GM19025 (cell line): Measurements from ENCODE around the gene KSR1.
A peak's percentile ranks its signal among the peaks of the same experiment; 100 is the strongest.
"Not testable (repeated sequence)": the region's sequence is repeated elsewhere in the genome, so short reads cannot be mapped to it uniquely, and the experiment has no call there.

Source experiments
- ATAC-seq: cut with Tn5 transposase; IDR thresholded peaks from one replicate; pipeline ENCODE4 v1.9.1; 2021; ENCODE audit warnings: mild to moderate bottlenecking, low read depth, moderate library complexity; ENCODE audit not compliant: unreplicated experiment

The KSR1 gene

GRCh38 chr17:27490391-27490790 is 34.1 kb downstream of the KSR1 start:
- no peak for ATAC-seq

DNA sequence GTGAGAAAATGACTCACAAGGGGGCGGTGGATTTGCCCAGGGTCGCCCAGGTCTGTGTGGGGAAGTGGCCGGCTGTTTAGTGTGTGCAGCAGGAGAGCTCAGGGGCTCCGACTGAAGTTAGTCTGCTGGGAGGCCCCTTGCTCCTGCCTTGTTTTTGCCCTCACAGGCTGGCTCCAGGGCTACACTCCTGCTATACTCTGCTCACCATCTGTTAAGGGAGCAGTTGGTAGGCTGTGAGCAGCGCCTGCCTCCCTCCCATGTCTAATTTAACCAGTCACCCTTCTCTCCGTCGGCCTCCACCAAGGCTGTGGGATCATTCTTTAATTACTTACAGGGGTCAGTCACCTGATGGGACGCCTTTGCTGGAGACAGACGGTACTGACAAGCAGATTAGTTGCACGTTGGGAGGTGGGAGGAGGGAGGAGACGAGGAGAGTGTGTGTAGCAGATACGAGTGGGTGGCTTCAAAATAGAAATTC is 35.5 kb downstream of the KSR1 start:
- no peak for ATAC-seq

GRCh38 chr17:27492470-27492869 is 36.2 kb downstream of the KSR1 start:
- ATAC-seq: no peak

- no peak for ATAC-seq
Observed at GRCh38 chr17:27493088-27493487, 36.8 kb downstream of the KSR1 start.

GRCh38 chr17:27494192-27495091 is 38.2 kb downstream of the KSR1 start:
- ATAC-seq: no peak

DNA sequence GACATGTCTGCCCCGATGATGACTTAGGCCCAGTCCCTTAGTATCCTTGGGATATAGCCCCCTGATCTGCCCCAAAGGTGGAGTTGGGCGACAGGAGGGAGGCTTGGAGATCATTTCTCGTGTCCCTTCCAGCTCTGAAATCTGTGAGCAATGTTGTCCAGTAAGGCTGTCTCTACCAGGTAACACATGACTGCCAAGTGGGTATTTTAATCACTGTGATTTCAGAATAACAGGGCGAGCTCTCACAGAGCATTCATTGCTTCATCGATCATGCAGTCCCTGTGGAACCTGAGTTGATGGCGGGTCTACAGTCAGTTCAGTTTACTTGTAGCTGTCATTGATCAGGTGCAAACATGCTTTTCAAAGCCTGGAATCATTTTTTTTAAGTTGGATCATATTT is 39.2 kb downstream of the KSR1 start:
- ATAC-seq: no peak

DNA sequence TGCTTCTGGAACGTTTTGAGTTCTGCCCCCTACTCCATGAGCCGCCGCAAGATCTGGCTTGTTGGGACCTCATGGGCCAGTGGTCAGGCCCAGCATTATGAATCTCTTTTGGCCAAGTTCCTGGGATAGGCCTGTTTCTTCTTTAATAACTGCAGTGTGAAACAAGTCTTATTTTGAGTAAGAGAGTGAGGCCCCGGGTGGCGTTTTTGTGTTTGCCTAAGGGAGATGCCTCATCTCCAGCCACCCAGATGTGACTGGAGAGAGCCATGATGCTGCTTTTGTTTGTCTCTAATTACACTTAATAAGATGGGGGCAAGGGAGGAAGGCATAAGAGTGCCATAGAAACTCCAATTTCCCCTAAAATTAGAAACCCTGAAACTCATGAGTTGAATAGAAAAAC is 39.8 kb downstream of the KSR1 start:
- ATAC-seq: no peak

DNA sequence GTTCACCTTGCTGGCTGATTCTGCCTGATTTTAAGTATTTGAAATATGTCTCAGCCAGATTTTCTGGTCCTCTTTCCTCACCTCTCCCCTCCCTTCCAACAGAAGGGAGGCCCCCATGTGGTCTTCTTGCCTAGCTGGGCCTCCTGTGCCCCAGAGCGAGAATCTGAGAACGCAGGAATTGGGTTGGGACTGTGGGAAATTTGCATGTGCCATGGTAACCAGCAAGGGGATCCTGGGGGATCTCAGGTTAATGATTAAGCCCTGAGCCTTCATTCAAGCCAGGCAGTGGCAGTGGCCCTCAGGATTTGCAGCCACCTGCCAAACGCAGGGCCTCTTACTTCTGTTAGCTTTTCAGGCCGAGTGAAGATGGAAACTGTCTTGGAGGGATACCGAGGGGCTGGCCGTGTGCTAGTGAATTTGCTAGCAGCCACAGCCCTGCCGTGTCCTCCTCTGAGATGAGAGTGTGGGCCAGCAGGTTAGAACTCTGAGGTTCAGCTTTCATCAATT is 40.2 kb downstream of the KSR1 start:
- ATAC-seq: no peak

DNA sequence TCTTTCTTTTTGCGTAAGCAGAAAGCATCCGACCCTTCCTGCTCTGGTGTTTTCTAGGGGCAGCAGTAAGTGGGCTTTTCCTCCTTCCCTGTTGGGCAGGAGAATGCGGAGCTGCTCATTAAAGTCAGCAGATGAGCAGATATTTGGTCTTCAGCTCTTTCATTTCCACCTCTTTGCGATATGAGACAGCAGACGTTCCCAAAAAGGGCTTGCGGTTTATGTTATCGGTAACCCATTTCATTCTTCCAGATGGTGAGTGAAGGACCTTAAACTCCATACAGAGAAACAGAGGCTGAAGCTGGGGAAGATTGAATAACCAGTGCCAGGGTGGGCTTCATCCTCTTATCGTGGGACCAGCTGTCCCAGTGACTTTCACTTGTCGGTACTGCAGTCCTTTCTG is 40.7 kb downstream of the KSR1 start:
- ATAC-seq: no peak

- no peak for ATAC-seq
Observed at GRCh38 chr17:27497696-27498095, 41.4 kb downstream of the KSR1 start.

DNA sequence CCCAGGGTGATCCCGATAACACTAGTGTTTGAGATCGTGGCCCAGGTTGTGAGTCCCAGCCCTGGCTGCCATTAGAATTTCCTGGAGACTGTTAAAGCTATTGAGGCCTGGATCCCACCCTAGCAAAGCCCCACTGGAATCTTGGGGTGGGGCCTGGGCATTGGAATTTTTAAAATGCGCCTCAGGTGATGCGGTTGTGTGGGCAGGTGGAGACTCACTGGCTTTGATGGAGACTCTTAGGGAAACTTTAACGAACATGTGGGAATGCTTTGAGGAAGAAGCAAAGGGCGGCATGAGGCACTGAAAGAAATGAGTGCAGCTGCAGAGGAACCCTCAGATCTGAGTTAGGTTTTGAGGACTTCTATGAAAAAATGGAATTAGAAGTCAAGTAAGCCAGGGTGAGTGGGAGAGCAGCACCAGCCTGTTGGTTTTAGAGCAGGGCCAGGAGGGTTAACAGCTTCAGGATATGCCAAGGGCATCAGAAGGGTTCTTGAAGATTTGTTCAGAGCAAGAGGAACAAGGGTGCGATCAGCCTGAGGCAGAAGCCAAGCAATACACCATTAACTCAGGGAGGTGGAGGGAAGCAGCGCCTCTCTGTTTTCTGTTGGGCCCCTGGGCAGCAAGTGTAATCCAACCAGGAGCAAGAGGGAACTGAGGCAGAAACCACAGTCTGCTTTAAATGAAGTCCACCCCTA is 42.5 kb downstream of the KSR1 start:
- ATAC-seq: no peak

- no peak for ATAC-seq
Observed at GRCh38 chr17:27499451-27500265, 43.4 kb downstream of the KSR1 start.

- ATAC-seq: not testable (repeated sequence)
Observed at GRCh38 chr17:27501338-27501737, 45.1 kb downstream of the KSR1 start.

DNA sequence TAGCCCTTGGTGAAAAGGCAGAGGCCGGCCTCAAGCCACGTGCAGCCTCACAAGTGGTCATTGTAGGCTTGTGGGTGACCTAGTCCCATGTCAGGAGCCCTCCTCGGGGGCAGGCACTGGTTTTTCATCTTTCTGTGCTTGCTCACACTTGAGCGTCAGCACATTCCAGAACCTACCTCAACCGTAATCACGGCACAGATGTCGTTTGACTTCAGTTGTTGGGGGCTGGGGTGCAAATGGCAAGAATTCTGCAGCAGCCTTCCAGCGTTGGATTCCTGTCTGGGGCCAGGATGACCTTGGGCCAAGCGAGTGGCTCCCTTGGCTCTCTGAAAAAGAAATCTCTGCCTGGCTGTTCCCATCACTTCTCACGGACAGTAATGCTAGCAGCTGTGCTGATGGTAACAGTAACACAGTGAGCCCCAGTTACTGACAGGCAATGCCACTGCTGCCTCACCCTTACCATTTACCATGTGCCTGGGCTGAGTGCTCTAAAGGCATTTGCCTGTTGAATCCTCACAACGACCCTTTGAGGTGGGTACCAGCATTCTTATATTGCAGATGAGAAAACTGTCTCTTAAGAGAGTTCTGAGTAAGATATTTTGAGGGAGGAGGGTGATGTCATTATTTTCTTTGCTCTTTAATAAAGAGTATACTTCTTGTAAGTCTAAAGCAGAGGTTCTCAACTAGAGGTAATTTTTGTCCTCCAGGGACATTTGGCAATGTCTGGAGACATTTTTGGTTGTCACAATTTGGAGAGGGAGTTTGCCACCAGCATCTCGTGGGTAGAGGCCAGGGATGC is 46.5 kb downstream of the KSR1 start:
- no peak for ATAC-seq

GRCh38 chr17:27503611-27504010 is 47.4 kb downstream of the KSR1 start:
- no peak for ATAC-seq

DNA sequence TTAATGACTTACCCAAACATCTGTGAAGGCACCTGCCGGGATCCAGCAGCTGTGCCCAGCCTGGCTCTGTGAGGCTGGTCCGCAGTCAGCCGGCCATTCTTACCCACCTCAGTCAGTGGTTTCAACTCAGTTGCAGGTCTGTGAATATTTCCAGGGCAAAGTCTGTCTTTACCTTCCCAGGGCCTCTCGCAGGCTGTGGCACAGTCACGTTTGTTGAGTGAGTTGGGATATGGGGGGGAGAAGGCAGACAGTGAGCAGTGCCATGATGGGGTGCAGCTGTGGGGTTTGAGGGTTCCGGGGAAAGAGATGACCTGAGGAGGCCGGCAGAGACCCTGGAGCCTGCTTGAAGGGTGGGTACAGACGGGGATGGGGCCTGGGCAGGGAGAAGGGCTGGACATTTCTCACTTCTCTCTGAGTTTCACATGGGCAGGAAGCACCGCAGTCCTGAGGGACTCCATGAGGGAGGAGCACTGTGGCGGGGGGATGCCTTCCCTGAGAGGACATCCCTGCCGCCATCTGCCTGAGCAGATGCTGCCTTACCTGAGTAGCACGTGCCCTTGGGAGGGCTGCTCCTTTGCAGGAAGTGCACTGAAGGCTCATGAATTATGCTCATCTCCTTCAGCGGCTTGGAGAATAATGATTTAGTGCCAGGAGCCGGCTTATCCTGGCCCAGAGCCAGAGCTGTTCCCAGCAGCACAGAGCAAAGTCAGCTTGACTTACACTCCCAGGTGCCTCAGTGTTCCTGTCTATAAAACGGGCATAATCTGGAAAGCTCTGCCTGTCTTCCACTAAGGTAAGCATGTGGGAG is 48.1 kb downstream of the KSR1 start:
- ATAC-seq: no peak

DNA sequence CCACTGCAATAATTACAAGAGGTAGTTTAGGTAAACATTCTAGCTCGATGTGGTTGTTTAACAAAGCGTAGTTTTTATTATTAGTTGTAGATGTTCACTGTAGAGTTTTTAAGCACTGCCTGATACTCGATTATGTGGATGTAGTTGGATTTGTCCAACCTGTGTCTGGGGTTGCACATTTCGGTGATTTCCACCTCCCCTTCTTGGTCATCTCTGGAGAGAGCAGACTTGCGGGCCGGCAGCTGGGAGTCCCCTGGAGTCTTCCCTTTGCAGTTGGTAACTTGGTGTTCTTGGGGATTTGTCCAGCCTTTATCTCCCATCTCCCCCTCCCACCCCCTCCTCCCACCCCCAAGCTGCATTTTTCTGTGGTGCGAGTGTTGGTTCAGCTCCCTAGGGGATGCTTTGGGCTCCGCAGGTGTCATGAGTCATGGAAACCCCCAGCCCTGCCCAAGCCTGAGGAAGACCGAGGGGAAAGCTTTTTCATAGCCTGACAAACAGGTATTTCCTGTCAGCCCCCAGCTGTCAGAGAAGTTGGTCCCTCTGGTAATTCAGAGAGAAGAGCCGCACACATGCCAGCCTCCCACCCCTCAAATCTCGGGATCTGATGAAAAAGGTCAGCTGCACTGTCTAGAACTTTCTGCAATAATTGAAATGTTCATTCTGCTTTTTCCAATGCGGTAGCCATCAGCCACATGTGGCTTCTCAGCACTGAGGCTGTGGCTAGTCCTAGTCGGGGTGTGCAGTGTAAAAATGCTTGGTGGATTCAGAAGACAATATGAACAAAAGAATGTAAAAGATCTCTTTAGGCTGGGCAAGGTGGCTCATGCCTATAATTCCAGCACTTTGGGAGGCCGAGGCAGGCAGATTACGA is 50.3 kb downstream of the KSR1 start:
- ATAC-seq: peak; percentile 70
